Endothelial cell (in vitro differentiated cells): ENCODE data around the gene CBFB. TPM values are rescaled to one million over a fixed set of nuclear protein-coding genes. Genes with fewer than 3 reads are reported as not detected.

Experiments used
- DNase-seq: peaks from one replicate; pipeline ENCODE4 v3.0.0; 2021; ENCODE audit warnings: low spot score
- H3K27ac Mint-ChIP-seq: one replicate; pipeline ENCODE4 v1.8.0; 2021; ENCODE audit warnings: mixed read lengths, inconsistent platforms; ENCODE audit not compliant: unreplicated experiment
- H3K27me3 Mint-ChIP-seq: one replicate; pipeline ENCODE4 v1.8.0; 2021; ENCODE audit warnings: mild to moderate bottlenecking, moderate library complexity, mixed read lengths, inconsistent platforms; ENCODE audit not compliant: unreplicated experiment
- H3K36me3 Mint-ChIP-seq: one replicate; pipeline ENCODE4 v1.8.0; 2021; ENCODE audit warnings: mild to moderate bottlenecking, low read depth, mixed read lengths, inconsistent platforms; ENCODE audit not compliant: unreplicated experiment
- H3K4me1 Mint-ChIP-seq: one replicate; pipeline ENCODE4 v1.8.0; 2021; ENCODE audit warnings: mild to moderate bottlenecking, mixed read lengths, inconsistent platforms; ENCODE audit not compliant: unreplicated experiment
- H3K4me3 Mint-ChIP-seq: one replicate; pipeline ENCODE4 v1.8.0; 2021; ENCODE audit warnings: mild to moderate bottlenecking, mixed read lengths, inconsistent platforms; ENCODE audit not compliant: unreplicated experiment
- H3K9me3 Mint-ChIP-seq: one replicate; pipeline ENCODE4 v1.8.0; 2021; ENCODE audit warnings: mixed read lengths, inconsistent platforms; ENCODE audit not compliant: unreplicated experiment
- total RNA-seq: library from RNA; stranded (reverse); fragmentation: NEBNext Ultra II Directional; extraction: Animal tissue kit (Norgen Biotek cat#: 25700); gene quantifications from one replicate; pipeline ENCODE4 v1.2.1, GENCODE V29; 2021; ENCODE audit not compliant: unreplicated experiment
- TF ChIP-seq, protein P1 (sequence below): fragments of 200-600 bp; sonication (generic); IDR thresholded peaks from one replicate; pipeline ENCODE4 v1.5.0; 2021; ENCODE audit warnings: antibody characterized with exemption; ENCODE audit not compliant: unreplicated experiment

CBFB gene
- total RNA-seq, 1 donor from 2014 or later: 65.8 TPM

DNA sequence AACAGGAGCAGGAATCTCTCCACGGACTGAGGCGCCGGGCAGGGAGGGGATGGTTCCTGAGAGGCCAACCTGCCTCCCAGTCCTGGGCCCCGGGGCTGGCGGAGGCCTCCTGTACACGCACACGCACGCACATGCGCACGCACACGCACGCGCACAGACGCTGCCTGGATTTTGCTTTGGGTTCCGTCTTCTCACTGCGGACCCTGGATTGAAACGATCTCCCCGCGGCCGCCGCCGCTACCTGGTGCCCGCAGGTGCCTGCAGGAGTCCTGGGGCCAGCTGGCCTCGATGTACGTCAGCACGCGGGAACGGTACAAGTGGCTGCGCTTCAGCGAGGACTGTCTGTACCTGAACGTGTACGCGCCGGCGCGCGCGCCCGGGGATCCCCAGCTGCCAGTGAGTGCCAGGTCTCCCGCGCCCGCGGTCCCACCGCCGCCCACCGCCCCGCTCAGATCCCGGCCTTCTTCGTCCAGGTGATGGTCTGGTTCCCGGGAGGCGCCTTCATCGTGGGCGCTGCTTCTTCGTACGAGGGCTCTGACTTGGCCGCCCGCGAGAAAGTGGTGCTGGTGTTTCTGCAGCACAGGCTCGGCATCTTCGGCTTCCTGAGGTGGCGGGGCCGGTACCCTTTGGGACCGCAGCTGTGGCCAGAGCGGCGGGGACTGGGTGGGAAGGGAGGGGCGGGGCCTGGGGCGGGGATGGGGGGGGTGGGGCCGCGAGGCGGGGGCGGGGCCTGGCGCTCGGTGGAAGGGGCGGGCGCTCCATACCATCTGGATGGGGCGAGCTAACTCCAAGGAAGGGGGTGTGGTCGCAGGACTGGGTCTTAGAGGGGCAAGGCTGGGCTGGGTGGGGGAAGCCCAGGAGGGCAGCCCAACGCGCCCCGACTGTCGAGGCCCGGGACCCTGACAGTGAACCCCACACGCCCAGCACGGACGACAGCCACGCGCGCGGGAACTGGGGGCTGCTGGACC is 28.3 kb upstream of the CBFB start:
- H3K4me1 Mint-ChIP-seq: peaks cover 7% of the 10 kb centered on the region
- H3K27me3 Mint-ChIP-seq: peaks cover 28% of the 10 kb centered on the region
- DNase-seq: no peak
- H3K9me3 Mint-ChIP-seq: no peaks in the 10 kb centered on the region
- H3K36me3 Mint-ChIP-seq: peaks cover 9% of the 10 kb centered on the region
- H3K27ac Mint-ChIP-seq: no peak overlapping the region
- TF ChIP-seq, protein P1, sequence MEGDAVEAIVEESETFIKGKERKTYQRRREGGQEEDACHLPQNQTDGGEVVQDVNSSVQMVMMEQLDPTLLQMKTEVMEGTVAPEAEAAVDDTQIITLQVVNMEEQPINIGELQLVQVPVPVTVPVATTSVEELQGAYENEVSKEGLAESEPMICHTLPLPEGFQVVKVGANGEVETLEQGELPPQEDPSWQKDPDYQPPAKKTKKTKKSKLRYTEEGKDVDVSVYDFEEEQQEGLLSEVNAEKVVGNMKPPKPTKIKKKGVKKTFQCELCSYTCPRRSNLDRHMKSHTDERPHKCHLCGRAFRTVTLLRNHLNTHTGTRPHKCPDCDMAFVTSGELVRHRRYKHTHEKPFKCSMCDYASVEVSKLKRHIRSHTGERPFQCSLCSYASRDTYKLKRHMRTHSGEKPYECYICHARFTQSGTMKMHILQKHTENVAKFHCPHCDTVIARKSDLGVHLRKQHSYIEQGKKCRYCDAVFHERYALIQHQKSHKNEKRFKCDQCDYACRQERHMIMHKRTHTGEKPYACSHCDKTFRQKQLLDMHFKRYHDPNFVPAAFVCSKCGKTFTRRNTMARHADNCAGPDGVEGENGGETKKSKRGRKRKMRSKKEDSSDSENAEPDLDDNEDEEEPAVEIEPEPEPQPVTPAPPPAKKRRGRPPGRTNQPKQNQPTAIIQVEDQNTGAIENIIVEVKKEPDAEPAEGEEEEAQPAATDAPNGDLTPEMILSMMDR: no peak
- no peak overlapping the region for H3K4me3 Mint-ChIP-seq

GRCh38 chr16:67001726-67002125 is 27.2 kb upstream of the CBFB start:
- no peak for DNase-seq
- Mint-ChIP-seq H3K27me3 (peaks cover 28% of the 10 kb centered on the region), H3K4me1 (peaks cover 7% of the 10 kb centered on the region), H3K4me3 (no peak overlapping the region), H3K36me3 (peaks cover 9% of the 10 kb centered on the region), H3K9me3 (no peaks in the 10 kb centered on the region), H3K27ac (no peak overlapping the region)
- TF ChIP-seq, protein P1: no peak

GRCh38 chr16:67006930-67007658 is 21.9 kb upstream of the CBFB start:
- DNase-seq: no peak
- no peak overlapping the region for H3K4me3 Mint-ChIP-seq
- H3K36me3 Mint-ChIP-seq: no peaks in the 10 kb centered on the region
- TF ChIP-seq, protein P1: no peak
- H3K27me3 Mint-ChIP-seq: peaks cover 12% of the 10 kb centered on the region
- no peaks in the 10 kb centered on the region for H3K9me3 Mint-ChIP-seq
- no peak overlapping the region for H3K27ac Mint-ChIP-seq
- no peaks in the 10 kb centered on the region for H3K4me1 Mint-ChIP-seq

- TF ChIP-seq, protein P1: no peak
- H3K36me3 Mint-ChIP-seq: no peaks in the 10 kb centered on the region
- no peaks in the 10 kb centered on the region for H3K9me3 Mint-ChIP-seq
- peaks cover 12% of the 10 kb centered on the region for H3K27me3 Mint-ChIP-seq
- no peak for DNase-seq
- no peaks in the 10 kb centered on the region for H3K4me1 Mint-ChIP-seq
- no peak overlapping the region for H3K27ac Mint-ChIP-seq
- H3K4me3 Mint-ChIP-seq: no peak overlapping the region
These were observed 19.8 kb upstream of the CBFB start for GRCh38 chr16:67009158-67009557.

DNA sequence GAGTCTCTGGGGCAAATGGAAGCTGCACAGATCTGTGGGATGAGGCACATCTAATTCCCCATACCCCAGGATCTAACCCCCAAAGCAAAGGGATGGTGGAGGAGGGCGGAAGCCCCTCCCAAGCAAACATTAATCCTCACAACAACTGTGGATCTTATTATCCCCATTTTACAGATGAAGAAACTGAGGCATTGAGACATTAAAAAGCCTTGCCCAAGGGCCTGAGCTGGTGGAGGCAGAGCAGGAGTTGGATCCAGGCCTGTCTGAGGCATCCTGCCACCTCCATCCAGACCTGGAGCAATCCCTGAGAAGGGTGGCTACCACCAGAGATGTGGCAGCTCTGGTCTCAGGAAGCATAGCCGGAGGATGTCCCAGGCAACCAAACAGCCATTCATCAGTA is 17.7 kb upstream of the CBFB start:
- Mint-ChIP-seq H3K27me3 (peaks cover 16% of the 10 kb centered on the region), H3K27ac (no peak overlapping the region), H3K4me1 (no peaks in the 10 kb centered on the region), H3K36me3 (no peaks in the 10 kb centered on the region), H3K9me3 (no peaks in the 10 kb centered on the region), H3K4me3 (no peak overlapping the region)
- DNase-seq: no peak
- TF ChIP-seq, protein P1: no peak
